HCT116 (cell line): ENCODE measurements around the gene KLHDC3.

ENCODE experiments used
- CBX3 ChIP-seq: IDR thresholded peaks from 2 replicates; pipeline ENCODE4 v1.6.1; 2012; ENCODE audit warnings: low read depth
- CTCF ChIP-seq, 3 experiments: fragments of 200-600 bp in 1 of 3; sonication (generic) in 1 of 3; IDR thresholded peaks in 2 of 3; conservative IDR thresholded peaks in 1 of 3; 2 replicates each; pipeline ENCODE4 v1.5.1; 2012 to 2017; ENCODE audit warnings: low read depth in 2 of 3, low read length in 2 of 3, antibody characterized with exemption in 1 of 3, borderline replicate concordance in 1 of 3, control low read depth in 1 of 3, mild to moderate bottlenecking in 1 of 3, mixed read lengths in 1 of 3, mixed run types in 1 of 3, moderate library complexity in 1 of 3; ENCODE audit not compliant: insufficient read depth in 1 of 3
- EGR1 ChIP-seq: IDR thresholded peaks from 2 replicates; pipeline ENCODE4 v1.6.1; 2012; ENCODE audit warnings: low read depth
- ELF1 ChIP-seq: IDR thresholded peaks from 2 replicates; pipeline ENCODE4 v1.6.1; 2012; ENCODE audit warnings: low read depth, borderline replicate concordance
- EZH2 ChIP-seq: fragments of 200-600 bp; sonication (generic); IDR thresholded peaks from 2 replicates; pipeline ENCODE4 v1.6.1; 2017; ENCODE audit warnings: antibody characterized with exemption, mixed run types
- EZH2phosphoT487 ChIP-seq: fragments of 200-600 bp; IDR thresholded peaks from 2 replicates; pipeline ENCODE4 v1.6.1; 2018; ENCODE audit warnings: antibody characterized with exemption, borderline replicate concordance
- FOSL1 ChIP-seq: IDR thresholded peaks from 2 replicates; pipeline ENCODE4 v1.6.1; 2012; ENCODE audit warnings: low read depth
- POLR2A ChIP-seq: IDR thresholded peaks from 2 replicates; pipeline ENCODE4 v1.7.0; 2011; ENCODE audit warnings: borderline replicate concordance; ENCODE audit not compliant: insufficient read depth, insufficient read length; ENCODE audit errors: extremely low read depth
- POLR2AphosphoS5 ChIP-seq: IDR thresholded peaks from 2 replicates; pipeline ENCODE4 v1.6.1; 2011; ENCODE audit warnings: mild to moderate bottlenecking, low read depth, low read length, moderate library complexity
- RAD21 ChIP-seq: IDR thresholded peaks from 2 replicates; pipeline ENCODE4 v1.6.1; 2012; ENCODE audit warnings: low read depth, mild to moderate bottlenecking
- SP1 ChIP-seq: IDR thresholded peaks from 2 replicates; pipeline ENCODE4 v1.6.1; 2012; ENCODE audit warnings: low read depth
- TF ChIP-seq, protein P1 (sequence below): IDR thresholded peaks from 2 replicates; pipeline ENCODE4 v1.6.1; 2012

- TF ChIP-seq RAD21 = no peak
- TF ChIP-seq CTCF (IDR thresholded peaks at IDR 0.05 in 2 of 3, conservative IDR thresholded peaks at IDR 0.05 in 1 of 3; ENCODE audit: borderline replicate concordance in 1 of 3, insufficient read depth in 1 of 3, low read depth in 2 of 3, low read length in 2 of 3) = no peak
- no peak for TF ChIP-seq POLR2AphosphoS5
- no peak for TF ChIP-seq EZH2
- no peak for TF ChIP-seq SP1
- no peak for TF ChIP-seq CBX3
- TF ChIP-seq POLR2A = no peak
- no peak for TF ChIP-seq EZH2phosphoT487
- no peak for TF ChIP-seq EGR1
- TF ChIP-seq FOSL1 = no peak
- TF ChIP-seq, protein P1, sequence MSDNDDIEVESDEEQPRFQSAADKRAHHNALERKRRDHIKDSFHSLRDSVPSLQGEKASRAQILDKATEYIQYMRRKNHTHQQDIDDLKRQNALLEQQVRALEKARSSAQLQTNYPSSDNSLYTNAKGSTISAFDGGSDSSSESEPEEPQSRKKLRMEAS = no peak
- TF ChIP-seq ELF1 = no peak
Measured at GRCh38 chr6:43032326-43032725, 18.3 kb downstream of the KLHDC3 start.
